ENCODE data around the gene RNPS1.
"Not testable (repeated sequence)": the region's sequence is repeated elsewhere in the genome, so short reads cannot be mapped to it uniquely, and the experiment has no call there.

Gene RNPS1

GRCh38 chr16:2275476-2276367 is 7.8 kb upstream of the RNPS1 start:
- no peak for TF ChIP-seq CTCF (conservative IDR thresholded peaks at IDR 0.05)
- no peak overlapping the region for H3K27ac ChIP-seq

- no peak overlapping the region for H3K27ac ChIP-seq
- no peak for TF ChIP-seq CTCF (conservative IDR thresholded peaks at IDR 0.05)
Observed at GRCh38 chr16:2273931-2274330, 6.0 kb upstream of the RNPS1 start.

- no peak overlapping the region for H3K27ac ChIP-seq
- no peak for TF ChIP-seq CTCF (conservative IDR thresholded peaks at IDR 0.05)
Observed at GRCh38 chr16:2273484-2273883, 5.6 kb upstream of the RNPS1 start.

- H3K27ac ChIP-seq, result no peak overlapping the region
- no peak for TF ChIP-seq CTCF (conservative IDR thresholded peaks at IDR 0.05)
Observed at GRCh38 chr16:2271848-2272461, 4.0 kb upstream of the RNPS1 start.

- no peak for TF ChIP-seq CTCF (conservative IDR thresholded peaks at IDR 0.05)
- no peak overlapping the region for H3K27ac ChIP-seq
Observed at GRCh38 chr16:2270588-2271470, 2.9 kb upstream of the RNPS1 start.

- no peak overlapping the region for H3K27ac ChIP-seq
Observed at GRCh38 chr16:2270070-2270462, 2.1 kb upstream of the RNPS1 start.

GRCh38 chr16:2267505-2267912 is 417 bp downstream of the RNPS1 start:
- H3K27ac ChIP-seq, result peak overlapping the region; percentile 82

More at GRCh38 chr16:2270070-2270462, 2.1 kb upstream of the RNPS1 start:
- no peak for TF ChIP-seq CTCF (conservative IDR thresholded peaks at IDR 0.05)

GRCh38 chr16:2266887-2267286 is 1.0 kb downstream of the RNPS1 start:
- H3K27ac ChIP-seq, result peak overlapping the region; percentile 82; the same call in 1 of the 2 replicates

- H3K27ac ChIP-seq, result not testable (repeated sequence)
Observed at GRCh38 chr16:2263026-2263425, 4.9 kb downstream of the RNPS1 start.

Data from VCaP (cell line).